CD4-positive, alpha-beta T cell (primary cell): ENCODE data around the gene RHBDF1. TPM values are rescaled to one million over a fixed set of nuclear protein-coding genes. Genes with fewer than 3 reads are reported as not detected.

Experiments
- ATAC-seq: fragments of 200-7000 bp; cut with Tn5 transposase; one replicate; pipeline ENCODE4 v1.10.0; 2022; ENCODE audit warnings: mild to moderate bottlenecking; ENCODE audit not compliant: poor library complexity
- CTCF ChIA-PET: fragments of 350-600 bp; sonication (Branson Sonifier 250); formaldehyde crosslinking; loops from one replicate; lab custom pipeline; 2021; ENCODE audit warnings: antibody characterized with exemption, inconsistent platforms; lab: Charles Lee
- POLR2A ChIA-PET: fragments of 350-600 bp; sonication (Branson Sonifier 250); formaldehyde crosslinking; loops from one replicate; lab custom pipeline; 2021; ENCODE audit warnings: antibody characterized with exemption, inconsistent platforms; lab: Charles Lee
- DNase-seq, 14 experiments: peaks; one replicate each; pipeline ENCODE4 v3.0.0-alpha.2; 2013 to 2020; ENCODE audit warnings: mixed read lengths in 2 of 14
- H3K27ac ChIP-seq, 2 donors: one replicate each; pipeline versions ENCODE4 v1.5.1 to v1.7.0; 2013; ENCODE audit warnings: low read length in 2 of 2, low read depth in 1 of 2, mild to moderate bottlenecking in 1 of 2
- H3K27me3 ChIP-seq, 2 experiments: 1 replicate in 1 of 2; 2 replicates in 1 of 2; pipeline versions ENCODE4 v1.6.1 to v1.7.0; 2013; ENCODE audit warnings: low read length in 2 of 2, control low read depth in 1 of 2, mild to moderate bottlenecking in 1 of 2, moderate library complexity in 1 of 2; ENCODE audit not compliant: insufficient read depth in 2 of 2, control insufficient read depth in 1 of 2
- H3K36me3 ChIP-seq: one replicate; pipeline ENCODE4 v1.6.1; 2013; ENCODE audit warnings: low read length, control low read depth; ENCODE audit not compliant: insufficient read depth
- H3K4me1 ChIP-seq: one replicate; pipeline ENCODE4 v1.6.1; 2013; ENCODE audit warnings: low read length, control low read depth; ENCODE audit not compliant: insufficient read depth
- H3K4me3 ChIP-seq: one replicate; pipeline ENCODE4 v1.5.1; 2013; ENCODE audit warnings: mild to moderate bottlenecking, low read length, moderate library complexity
- H3K9me3 ChIP-seq, 2 experiments: 1 replicate in 1 of 2; 2 replicates in 1 of 2; pipeline versions ENCODE4 v1.6.1 to v1.7.0; 2013; ENCODE audit warnings: low read length in 2 of 2, mild to moderate bottlenecking in 2 of 2, control low read depth in 1 of 2, moderate library complexity in 1 of 2; ENCODE audit not compliant: control insufficient read depth in 1 of 2, insufficient read depth in 1 of 2
- H3K27ac Mint-ChIP-seq: one replicate; pipeline ENCODE4 v1.8.0; 2020; ENCODE audit warnings: mixed read lengths
- H3K27me3 Mint-ChIP-seq: one replicate; pipeline ENCODE4 v1.8.0; 2021; ENCODE audit warnings: mixed read lengths
- H3K36me3 Mint-ChIP-seq: one replicate; pipeline ENCODE4 v1.8.0; 2021; ENCODE audit warnings: low read depth, mixed read lengths
- H3K4me1 Mint-ChIP-seq: one replicate; pipeline ENCODE4 v1.8.0; 2021; ENCODE audit warnings: low read depth, mixed read lengths
- H3K4me3 Mint-ChIP-seq: one replicate; pipeline ENCODE4 v1.8.0; 2020; ENCODE audit warnings: mild to moderate bottlenecking, mixed read lengths
- H3K9me3 Mint-ChIP-seq: one replicate; pipeline ENCODE4 v1.8.0; 2020; ENCODE audit warnings: mixed read lengths
- CTCF ChIP-seq: fragments of 200-600 bp; IDR thresholded peaks from one replicate; pipeline ENCODE4 v1.8.0; 2022; ENCODE audit warnings: antibody characterized with exemption, mild to moderate bottlenecking
- intact Hi-C, 2 experiments: fragments of 100-400 bp; cut with DNase I in 1 of 2; cut with micrococcal nuclease in 1 of 2; formaldehyde crosslinking; loops; one replicate each; pipeline versions ENCODE4 v1.15.1 to v1.9.0; 2023 to 2025; cut with DNase I, micrococcal nuclease
- total RNA-seq, 174 experiments: library from RNA in 2 of 174; stranded (reverse) in 2 of 174; gene quantifications; one replicate each; pipeline ENCODE4 v1.2.3 and lab custom pipeline; 2021 to 2026

The RHBDF1 gene
- total RNA-seq, 2 experiments from 2014 or later: 0.33 to 0.34 TPM

GRCh38 chr16:101586-101985, 29.2 kb upstream of the RHBDF1 start:
- peaks cover 35% of the 10 kb centered on the region for H3K36me3 Mint-ChIP-seq
- POLR2A ChIA-PET: no interaction called here
- H3K4me3 Mint-ChIP-seq: no peak overlapping the region

GRCh38 chr16:100989-101388, 28.6 kb upstream of the RHBDF1 start:
- DNase-seq (no peak), ATAC-seq (no peak)
- Mint-ChIP-seq H3K27ac (no peak overlapping the region), H3K36me3 (peaks cover 33% of the 10 kb centered on the region), H3K27me3 (no peaks in the 10 kb centered on the region), H3K4me1 (peaks cover 6% of the 10 kb centered on the region), H3K9me3 (no peaks in the 10 kb centered on the region), H3K4me3 (no peak overlapping the region)
- Histone ChIP-seq H3K4me3 (no peak overlapping the region), H3K27me3 (no peaks in the 10 kb centered on the region), H3K4me1 (peaks cover 9% of the 10 kb centered on the region), H3K27ac (no peak overlapping the region), H3K36me3 (peaks cover 22% of the 10 kb centered on the region), H3K9me3 (no peaks in the 10 kb centered on the region)
- ChIA-PET POLR2A (no interaction called here), CTCF (no interaction called here)
- no peak for TF ChIP-seq CTCF
- intact Hi-C loops: no loop called here

More at GRCh38 chr16:101586-101985, 29.2 kb upstream of the RHBDF1 start:
- H3K4me1 Mint-ChIP-seq: peaks cover 6% of the 10 kb centered on the region
- peaks cover 22% of the 10 kb centered on the region for H3K36me3 ChIP-seq
- no peaks in the 10 kb centered on the region for H3K27me3 Mint-ChIP-seq
- no peaks in the 10 kb centered on the region for H3K9me3 ChIP-seq
- no peak for ATAC-seq
- no peak for DNase-seq
- H3K27me3 ChIP-seq: no peaks in the 10 kb centered on the region
- no peaks in the 10 kb centered on the region for H3K9me3 Mint-ChIP-seq
- CTCF ChIA-PET: no interaction called here
- H3K27ac Mint-ChIP-seq: no peak overlapping the region
- no peak overlapping the region for H3K27ac ChIP-seq
- H3K4me1 ChIP-seq: peaks cover 9% of the 10 kb centered on the region
- TF ChIP-seq CTCF: no peak
- no peak overlapping the region for H3K4me3 ChIP-seq
- intact Hi-C loops: no loop called here

GRCh38 chr16:97822-98221, 25.4 kb upstream of the RHBDF1 start:
- Histone ChIP-seq H3K27ac (no peak overlapping the region), H3K36me3 (peaks cover 15% of the 10 kb centered on the region), H3K4me1 (peaks cover 9% of the 10 kb centered on the region), H3K9me3 (no peaks in the 10 kb centered on the region), H3K27me3 (no peaks in the 10 kb centered on the region), H3K4me3 (no peak overlapping the region)
- ChIA-PET POLR2A (interaction anchor here (1.4 kb wide), 1 partner anchor 45 kb away, joined by 4 read pairs; the partner anchor contains the start of genes POLR3K and SNRNP25), CTCF (interaction anchor here (2.2 to 4.2 kb wide), 3 partner anchors 9 to 33 kb away, joined by 12 to 105 read pairs (median 13); no protein-coding TSS in a partner anchor)
- intact Hi-C loops: loop anchor here (1.0 kb wide), 1 partner anchor 33 kb away; no protein-coding TSS in a partner anchor
- no peak for DNase-seq
- no peaks in the 10 kb centered on the region for H3K9me3 Mint-ChIP-seq
- no peak for ATAC-seq
- H3K4me1 Mint-ChIP-seq: peaks cover 6% of the 10 kb centered on the region
- H3K36me3 Mint-ChIP-seq: peaks cover 30% of the 10 kb centered on the region
- no peak for TF ChIP-seq CTCF
- no peaks in the 10 kb centered on the region for H3K27me3 Mint-ChIP-seq
- no peak overlapping the region for H3K4me3 Mint-ChIP-seq
- no peak overlapping the region for H3K27ac Mint-ChIP-seq
